Adipose tissue (tissue), 3 donors: ENCODE data around the gene CAMTA2. TPM values are rescaled to one million over a fixed set of nuclear protein-coding genes. Genes with fewer than 3 reads are reported as not detected.
"Not testable (repeated sequence)": the region's sequence is repeated elsewhere in the genome, so short reads cannot be mapped to it uniquely, and the experiment has no call there.

Experiments used
- H3K27ac ChIP-seq: one replicate; pipeline ENCODE4 v1.5.1; 2013; ENCODE audit warnings: low read depth, low read length
- WGBS, 3 donors: extraction: QIAGEN DNeasy Blood & Tissue Kit; methylation state at CpG; one replicate each; pipeline ENCODE4 v1.1.7; 2013; 5-methylcytosine and 5-hydroxymethylcytosine counted together
- polyA plus RNA-seq, 3 donors: library from polyadenylated mRNA; stranded (reverse); fragments of 200-250 nt; gene quantifications; one replicate each; pipeline ENCODE4 v1.2.3, GENCODE V29; 2013
- donor health status: healthy with polysubstance abuse.
- donor health status: Bipolar disorder and iron deficiency.
- donor health status: healthy.

Gene CAMTA2, protein sequence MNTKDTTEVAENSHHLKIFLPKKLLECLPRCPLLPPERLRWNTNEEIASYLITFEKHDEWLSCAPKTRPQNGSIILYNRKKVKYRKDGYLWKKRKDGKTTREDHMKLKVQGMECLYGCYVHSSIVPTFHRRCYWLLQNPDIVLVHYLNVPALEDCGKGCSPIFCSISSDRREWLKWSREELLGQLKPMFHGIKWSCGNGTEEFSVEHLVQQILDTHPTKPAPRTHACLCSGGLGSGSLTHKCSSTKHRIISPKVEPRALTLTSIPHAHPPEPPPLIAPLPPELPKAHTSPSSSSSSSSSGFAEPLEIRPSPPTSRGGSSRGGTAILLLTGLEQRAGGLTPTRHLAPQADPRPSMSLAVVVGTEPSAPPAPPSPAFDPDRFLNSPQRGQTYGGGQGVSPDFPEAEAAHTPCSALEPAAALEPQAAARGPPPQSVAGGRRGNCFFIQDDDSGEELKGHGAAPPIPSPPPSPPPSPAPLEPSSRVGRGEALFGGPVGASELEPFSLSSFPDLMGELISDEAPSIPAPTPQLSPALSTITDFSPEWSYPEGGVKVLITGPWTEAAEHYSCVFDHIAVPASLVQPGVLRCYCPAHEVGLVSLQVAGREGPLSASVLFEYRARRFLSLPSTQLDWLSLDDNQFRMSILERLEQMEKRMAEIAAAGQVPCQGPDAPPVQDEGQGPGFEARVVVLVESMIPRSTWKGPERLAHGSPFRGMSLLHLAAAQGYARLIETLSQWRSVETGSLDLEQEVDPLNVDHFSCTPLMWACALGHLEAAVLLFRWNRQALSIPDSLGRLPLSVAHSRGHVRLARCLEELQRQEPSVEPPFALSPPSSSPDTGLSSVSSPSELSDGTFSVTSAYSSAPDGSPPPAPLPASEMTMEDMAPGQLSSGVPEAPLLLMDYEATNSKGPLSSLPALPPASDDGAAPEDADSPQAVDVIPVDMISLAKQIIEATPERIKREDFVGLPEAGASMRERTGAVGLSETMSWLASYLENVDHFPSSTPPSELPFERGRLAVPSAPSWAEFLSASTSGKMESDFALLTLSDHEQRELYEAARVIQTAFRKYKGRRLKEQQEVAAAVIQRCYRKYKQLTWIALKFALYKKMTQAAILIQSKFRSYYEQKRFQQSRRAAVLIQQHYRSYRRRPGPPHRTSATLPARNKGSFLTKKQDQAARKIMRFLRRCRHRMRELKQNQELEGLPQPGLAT
- 10 to 100 TPM; 23.2 to 78.6 (median 60.5) TPM for polyA plus RNA-seq

DNA sequence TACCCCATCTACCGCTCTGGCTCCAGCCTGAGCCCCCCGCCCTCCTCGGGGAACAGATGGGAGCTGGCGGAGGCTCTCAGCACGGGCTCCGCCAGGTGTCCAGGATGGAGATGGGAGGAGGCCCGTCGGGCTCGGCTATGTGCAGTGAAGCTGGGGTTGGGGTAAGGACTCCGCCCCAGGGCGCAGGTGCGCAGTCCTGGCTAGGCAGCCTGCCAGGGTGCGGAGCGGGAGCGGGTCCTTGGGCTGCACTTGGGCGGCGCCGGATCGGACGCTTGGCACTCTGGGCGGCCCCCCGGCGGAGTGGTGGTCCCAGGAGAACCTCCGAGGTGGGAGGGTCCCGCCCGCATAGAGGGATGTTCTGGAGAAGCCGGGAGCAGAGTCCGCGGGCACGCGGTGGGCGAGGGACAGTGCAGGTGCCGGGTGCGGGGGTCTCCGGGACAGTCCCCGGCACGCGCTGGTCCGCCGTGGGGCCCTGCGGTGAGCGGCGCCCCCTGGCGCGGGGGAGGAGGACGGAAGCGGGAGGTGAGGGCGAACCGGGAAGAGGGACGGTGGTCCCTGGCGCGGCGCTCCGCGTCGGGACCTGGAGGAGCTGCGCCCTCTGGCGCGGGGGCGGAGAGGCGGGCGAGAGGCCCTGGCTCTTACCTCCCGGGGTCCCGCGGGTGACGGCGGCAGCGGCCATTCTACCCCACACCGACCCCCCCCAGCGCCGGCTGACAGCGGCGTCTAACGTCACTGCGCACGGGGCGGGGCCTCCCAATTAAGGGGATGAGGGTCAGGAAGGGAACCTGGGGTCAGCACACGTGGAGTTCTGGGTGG, at the start of gene CAMTA2:
Gene CAMTA2 (minus strand): TSS at position 725 of the 816 bp plus-strand sequence. CDS start 1,453 bp downstream, outside the sequence.
- H3K27ac ChIP-seq: peak within 1 kb of the TSS; percentile 56
- 0 to 2% (median 1%) methylated on average over 58 to 78 of the region's 78 CpGs for WGBS, 3 donors

GRCh38 chr17:5035315-5035714, 47.8 kb upstream of the CAMTA2 start, which contains the start of gene SLC52A1:
SLC52A1 (minus strand) TSS chr17:5035426; CDS start chr17:5034606, 820 bp downstream.
- 9 to 11% (median 9%) methylated on average over 23 to 24 of the region's 24 CpGs for WGBS, 3 donors
- H3K27ac ChIP-seq: no peak within 1 kb of the TSS

- 86 to 89% (median 88%) methylated on average over 14 of the region's 14 CpGs for WGBS, 3 donors
Measured at GRCh38 chr17:5034651-5035050, 47.2 kb upstream of the CAMTA2 start.

GRCh38 chr17:5034063-5034462, 46.6 kb upstream of the CAMTA2 start:
- WGBS, 3 donors: 86 to 98% (median 93%) methylated on average over 5 of the region's 5 CpGs
- H3K27ac ChIP-seq: no peak overlapping the region

More at GRCh38 chr17:5034651-5035050, 47.2 kb upstream of the CAMTA2 start:
- H3K27ac ChIP-seq: no peak overlapping the region

DNA sequence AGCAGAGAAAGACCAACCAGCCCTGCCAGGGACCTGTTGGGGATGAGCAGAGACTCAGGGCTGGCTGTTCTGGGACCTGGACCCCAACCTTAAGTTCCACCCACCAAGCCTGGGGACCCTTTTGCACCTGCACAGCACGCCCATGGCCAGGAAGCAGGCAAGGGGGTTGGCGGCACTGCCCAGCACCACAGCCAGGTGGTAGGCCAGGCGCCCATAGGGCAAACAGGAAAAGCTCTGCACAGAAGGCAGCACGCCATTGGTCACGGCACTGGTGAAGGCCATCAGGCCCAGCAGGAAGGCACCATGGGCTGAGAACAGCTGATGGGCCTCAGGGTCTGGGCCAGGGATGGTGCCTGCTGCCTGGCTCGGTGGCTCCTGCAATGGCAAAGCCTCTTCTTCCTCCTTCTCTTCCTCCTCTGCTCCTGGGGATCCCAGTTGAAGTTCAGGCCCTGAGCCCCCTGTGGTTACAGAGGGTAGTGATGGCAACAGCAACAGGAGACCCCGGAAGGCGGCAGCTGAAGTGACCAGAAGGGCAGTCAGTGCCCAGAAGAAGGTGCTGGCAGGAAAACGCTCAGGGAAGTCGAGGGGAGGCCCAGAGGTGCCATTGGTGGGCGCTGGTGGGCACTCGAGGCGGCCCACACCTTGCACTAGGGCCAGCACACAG, 46.0 kb upstream of the CAMTA2 start:
- 85 to 95% (median 92%) methylated on average over 13 of the region's 13 CpGs for WGBS, 3 donors
- H3K27ac ChIP-seq: no peak overlapping the region

DNA sequence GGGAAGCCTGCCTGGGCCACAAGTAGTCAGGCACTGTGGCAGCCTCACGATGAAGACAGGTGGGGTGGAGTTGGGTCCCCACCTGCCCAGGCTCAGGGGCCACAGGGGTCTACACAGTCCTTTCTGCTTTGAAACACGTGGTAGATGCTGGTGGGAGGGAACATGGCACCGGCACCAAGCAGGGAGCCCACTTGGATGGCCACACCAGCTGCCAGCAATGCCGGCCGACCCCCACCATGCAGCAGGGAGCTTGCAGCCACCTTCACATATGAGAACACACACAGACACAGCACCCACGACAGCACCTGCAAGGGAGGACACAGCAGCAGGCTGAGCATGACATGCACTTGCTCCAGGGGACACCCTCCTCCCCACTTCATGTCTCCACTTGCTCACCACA, 45.4 kb upstream of the CAMTA2 start:
- 87 to 95% (median 94%) methylated on average over 6 of the region's 6 CpGs for WGBS, 3 donors
- H3K27ac ChIP-seq: no peak overlapping the region

DNA sequence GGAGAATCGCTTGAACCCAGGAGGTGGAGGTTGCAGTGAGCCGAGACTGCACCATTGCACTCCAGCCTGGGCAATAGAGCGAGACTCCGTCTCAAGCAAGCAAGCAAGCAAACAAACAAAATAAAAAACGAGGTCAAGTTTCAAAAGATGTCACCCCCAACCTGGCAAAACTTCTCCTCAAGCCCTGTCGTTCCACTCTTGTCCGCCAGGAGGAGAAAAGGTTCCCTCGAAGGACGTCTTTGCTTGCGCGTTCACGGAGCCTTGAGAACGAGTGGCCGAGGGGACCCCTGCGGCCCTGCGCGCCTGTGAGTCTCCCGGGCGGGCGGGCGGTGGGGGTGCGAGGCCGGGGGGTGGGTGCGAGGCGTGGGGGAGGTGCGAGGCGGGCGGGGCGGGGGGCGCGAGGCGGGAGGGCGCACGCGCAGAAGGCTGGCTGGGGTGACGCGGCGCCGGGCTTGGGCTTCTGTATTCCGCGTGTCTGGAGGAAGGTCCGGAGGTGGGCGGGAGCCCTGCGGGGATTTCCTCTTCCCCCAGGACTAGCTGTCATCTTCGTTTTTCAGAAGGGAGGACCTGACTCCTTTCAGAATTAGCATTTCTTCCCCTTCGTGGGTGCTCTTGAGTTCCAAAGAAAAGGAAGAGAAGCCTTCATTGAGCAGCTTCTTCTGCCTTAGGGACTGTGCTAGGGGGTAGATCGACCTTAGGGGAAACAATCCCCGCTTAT, 44.0 kb upstream of the CAMTA2 start:
- H3K27ac ChIP-seq: no peak overlapping the region
- WGBS, 3 donors: 3 to 4% (median 3%) methylated on average over 40 to 48 of the region's 48 CpGs

GRCh38 chr17:5030168-5030567, 42.7 kb upstream of the CAMTA2 start:
- 59 to 73% (median 70%) methylated on average over 2 of the region's 2 CpGs for WGBS, 3 donors
- not testable (repeated sequence) for H3K27ac ChIP-seq

DNA sequence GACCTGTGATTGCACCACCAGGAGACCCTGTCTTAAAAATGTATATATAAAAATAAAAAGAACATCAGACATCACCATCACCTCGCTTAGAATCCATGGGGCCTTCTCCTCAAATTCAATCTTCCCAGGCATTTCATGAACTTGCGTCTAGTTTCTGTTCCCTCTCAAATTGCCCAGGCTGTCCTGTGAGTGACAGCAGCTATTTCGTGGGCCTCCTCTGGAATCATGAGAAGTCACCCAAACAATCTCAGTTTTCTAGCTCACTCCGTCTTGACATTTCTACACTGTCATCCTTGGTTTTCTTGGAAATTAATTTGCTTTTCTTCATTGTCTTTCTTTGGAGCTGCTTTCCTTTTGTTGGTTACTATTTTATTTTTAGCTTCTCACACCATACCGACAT, 40.4 kb upstream of the CAMTA2 start:
- no peak overlapping the region for H3K27ac ChIP-seq
- WGBS, 3 donors: 75 to 81% (median 78%) methylated on average over 5 of the region's 5 CpGs

- no peak overlapping the region for H3K27ac ChIP-seq
- 82 to 91% (median 90%) methylated on average over 6 of the region's 6 CpGs for WGBS, 3 donors
Measured at GRCh38 chr17:5027299-5027698, 39.8 kb upstream of the CAMTA2 start.

GRCh38 chr17:5024604-5025003, 37.1 kb upstream of the CAMTA2 start:
- 87 to 98% (median 93%) methylated on average over 4 of the region's 4 CpGs for WGBS, 3 donors
- no peak overlapping the region for H3K27ac ChIP-seq

GRCh38 chr17:5023588-5024147, 36.2 kb upstream of the CAMTA2 start:
- H3K27ac ChIP-seq: no peak overlapping the region

GRCh38 chr17:5022171-5022711, 34.8 kb upstream of the CAMTA2 start:
- H3K27ac ChIP-seq: no peak overlapping the region
- 95 to 96% (median 95%) methylated on average over 27 to 30 of the region's 30 CpGs for WGBS, 3 donors

More at GRCh38 chr17:5023588-5024147, 36.2 kb upstream of the CAMTA2 start:
- 85 to 91% (median 90%) methylated on average over 21 to 29 of the region's 29 CpGs for WGBS, 3 donors

GRCh38 chr17:5020502-5021023, 33.1 kb upstream of the CAMTA2 start:
- 86 to 88% (median 87%) methylated on average over 20 of the region's 20 CpGs for WGBS, 3 donors

DNA sequence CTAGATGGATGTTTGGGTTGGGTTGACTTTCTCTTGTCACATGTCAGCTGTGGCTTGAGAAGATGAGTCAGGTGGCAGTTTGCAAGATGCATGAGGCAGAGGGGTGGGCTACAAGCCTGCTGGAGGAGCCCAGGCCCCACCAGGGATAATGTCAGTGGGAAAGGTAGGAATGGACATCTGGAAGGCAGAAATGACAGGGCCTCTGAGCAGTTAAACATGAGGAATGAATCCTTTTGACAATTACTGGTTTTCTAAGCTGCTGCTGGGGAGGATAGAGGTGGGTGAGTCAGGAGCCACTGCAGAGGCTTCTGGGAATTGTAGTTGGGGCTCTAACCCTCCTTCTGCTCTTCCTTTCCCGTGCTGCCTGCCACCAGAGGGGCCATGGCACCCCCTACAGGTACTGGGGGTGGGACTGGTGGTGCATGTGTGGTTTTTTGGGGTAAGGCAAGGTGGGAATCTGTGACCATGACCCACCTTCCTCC, 32.0 kb upstream of the CAMTA2 start:
- no peak overlapping the region for H3K27ac ChIP-seq
- 31 to 53% (median 43%) methylated on average over 1 of the region's 1 CpG for WGBS, 3 donors

More at GRCh38 chr17:5020502-5021023, 33.1 kb upstream of the CAMTA2 start:
- no peak overlapping the region for H3K27ac ChIP-seq

GRCh38 chr17:5014357-5014756, 26.9 kb upstream of the CAMTA2 start:
- WGBS, 3 donors: 83 to 89% (median 83%) methylated on average over 4 of the region's 4 CpGs
- no peak overlapping the region for H3K27ac ChIP-seq
